ENCODE results near the gene PCA3. TPM values are rescaled to one million over a fixed set of nuclear protein-coding genes. Genes with fewer than 3 reads are reported as not detected.

The PCA3 gene
- total and polyA plus RNA-seq, 10 of the 15 experiments (the other 5 are each of a cell fraction or from before 2014, with no cell fraction given): 0.05 TPM; not detected in 9

DNA sequence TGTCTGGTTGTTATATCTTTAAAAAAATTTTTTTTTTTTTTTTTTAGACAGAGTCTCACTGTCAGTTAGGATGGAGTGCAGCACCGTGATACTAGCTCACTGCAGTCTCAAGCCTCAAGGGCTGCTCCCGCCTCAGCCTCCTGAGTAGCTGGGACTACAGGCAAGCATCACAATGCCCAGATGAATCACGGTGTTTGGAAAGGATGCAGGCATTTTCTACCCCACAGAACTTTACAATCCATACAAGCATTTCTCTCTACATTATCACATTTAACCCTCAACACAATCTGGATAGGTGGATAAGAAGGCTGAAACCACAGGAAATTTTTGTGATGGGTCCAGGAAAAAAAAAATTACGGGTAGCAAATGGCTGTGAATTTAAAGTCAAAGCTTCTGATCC, 5.8 kb upstream of the PCA3 start:
- FAIRE-seq (no peak), DNase-seq (ENCODE audit: low read depth, low spot score) (no peak), ATAC-seq (no peak)
- no peak for TF ChIP-seq SIX5 (IDR thresholded peaks at IDR 0.05; ENCODE audit: low read depth, low read length, severe bottlenecking)
- TF ChIP-seq, protein P1, sequence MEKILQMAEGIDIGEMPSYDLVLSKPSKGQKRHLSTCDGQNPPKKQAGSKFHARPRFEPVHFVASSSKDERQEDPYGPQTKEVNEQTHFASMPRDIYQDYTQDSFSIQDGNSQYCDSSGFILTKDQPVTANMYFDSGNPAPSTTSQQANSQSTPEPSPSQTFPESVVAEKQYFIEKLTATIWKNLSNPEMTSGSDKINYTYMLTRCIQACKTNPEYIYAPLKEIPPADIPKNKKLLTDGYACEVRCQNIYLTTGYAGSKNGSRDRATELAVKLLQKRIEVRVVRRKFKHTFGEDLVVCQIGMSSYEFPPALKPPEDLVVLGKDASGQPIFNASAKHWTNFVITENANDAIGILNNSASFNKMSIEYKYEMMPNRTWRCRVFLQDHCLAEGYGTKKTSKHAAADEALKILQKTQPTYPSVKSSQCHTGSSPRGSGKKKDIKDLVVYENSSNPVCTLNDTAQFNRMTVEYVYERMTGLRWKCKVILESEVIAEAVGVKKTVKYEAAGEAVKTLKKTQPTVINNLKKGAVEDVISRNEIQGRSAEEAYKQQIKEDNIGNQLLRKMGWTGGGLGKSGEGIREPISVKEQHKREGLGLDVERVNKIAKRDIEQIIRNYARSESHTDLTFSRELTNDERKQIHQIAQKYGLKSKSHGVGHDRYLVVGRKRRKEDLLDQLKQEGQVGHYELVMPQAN (conservative IDR thresholded peaks at IDR 0.05): no peak
- TF ChIP-seq KDM1A (IDR thresholded peaks at IDR 0.05; ENCODE audit: borderline replicate concordance): no peak
- no peak for TF ChIP-seq FOS (IDR thresholded peaks at IDR 0.05; ENCODE audit: borderline replicate concordance, extremely low read depth, insufficient read length)
- TF ChIP-seq HDGF (IDR thresholded peaks at IDR 0.05): no peak
- TF ChIP-seq, protein P2, sequence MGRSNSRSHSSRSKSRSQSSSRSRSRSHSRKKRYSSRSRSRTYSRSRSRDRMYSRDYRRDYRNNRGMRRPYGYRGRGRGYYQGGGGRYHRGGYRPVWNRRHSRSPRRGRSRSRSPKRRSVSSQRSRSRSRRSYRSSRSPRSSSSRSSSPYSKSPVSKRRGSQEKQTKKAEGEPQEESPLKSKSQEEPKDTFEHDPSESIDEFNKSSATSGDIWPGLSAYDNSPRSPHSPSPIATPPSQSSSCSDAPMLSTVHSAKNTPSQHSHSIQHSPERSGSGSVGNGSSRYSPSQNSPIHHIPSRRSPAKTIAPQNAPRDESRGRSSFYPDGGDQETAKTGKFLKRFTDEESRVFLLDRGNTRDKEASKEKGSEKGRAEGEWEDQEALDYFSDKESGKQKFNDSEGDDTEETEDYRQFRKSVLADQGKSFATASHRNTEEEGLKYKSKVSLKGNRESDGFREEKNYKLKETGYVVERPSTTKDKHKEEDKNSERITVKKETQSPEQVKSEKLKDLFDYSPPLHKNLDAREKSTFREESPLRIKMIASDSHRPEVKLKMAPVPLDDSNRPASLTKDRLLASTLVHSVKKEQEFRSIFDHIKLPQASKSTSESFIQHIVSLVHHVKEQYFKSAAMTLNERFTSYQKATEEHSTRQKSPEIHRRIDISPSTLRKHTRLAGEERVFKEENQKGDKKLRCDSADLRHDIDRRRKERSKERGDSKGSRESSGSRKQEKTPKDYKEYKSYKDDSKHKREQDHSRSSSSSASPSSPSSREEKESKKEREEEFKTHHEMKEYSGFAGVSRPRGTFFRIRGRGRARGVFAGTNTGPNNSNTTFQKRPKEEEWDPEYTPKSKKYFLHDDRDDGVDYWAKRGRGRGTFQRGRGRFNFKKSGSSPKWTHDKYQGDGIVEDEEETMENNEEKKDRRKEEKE (IDR thresholded peaks at IDR 0.05): no peak
- no peak for TF ChIP-seq MXI1 (IDR thresholded peaks at IDR 0.05; ENCODE audit: low read depth, low read length)
- no peak for TF ChIP-seq SRF (IDR thresholded peaks at IDR 0.05; ENCODE audit: low read depth in 2 of 2, low read length in 2 of 2)
- TF ChIP-seq TCF3 (IDR thresholded peaks at IDR 0.05; ENCODE audit: borderline replicate concordance, insufficient read depth, low read depth, low read length): no peak
- TF ChIP-seq RBBP5 (conservative IDR thresholded peaks at IDR 0.05): no peak
- TF ChIP-seq RAD51 (IDR thresholded peaks at IDR 0.05): no peak
- 31% methylated on average over 4 of the region's 4 CpGs for WGBS (ENCODE audit: insufficient coverage, insufficient replicate concordance, low lambda C conversion rate, missing lambda C conversion rate)
- ChIA-PET CTCF (interaction anchor here (1.4 kb wide), 1 partner anchor 229 kb away, joined by 3 read pairs; no protein-coding TSS in a partner anchor), RAD21 (ENCODE audit: unreplicated experiment) (no interaction called here), POLR2A (no interaction called here), SMC1A (ENCODE audit: uncharacterized antibody, unreplicated experiment) (interaction anchor here (1.1 kb wide), 1 partner anchor 53 kb away, joined by 3 read pairs; no protein-coding TSS in a partner anchor)
- in situ Hi-C loops (cut with MboI): no loop called here
- Histone ChIP-seq H3K9ac (ENCODE audit: control insufficient read depth, insufficient read depth, low read length) (no peak overlapping the region), H3K4me2 (ENCODE audit: control insufficient read depth, insufficient read depth) (no peak overlapping the region), H4K20me1 (ENCODE audit: control insufficient read depth, insufficient read depth) (no peaks in the 10 kb centered on the region), H3K9me3 (replicated peaks; ENCODE audit: control insufficient read depth, insufficient read depth, low read length) (no peaks in the 10 kb centered on the region), H3K27me3 (replicated peaks in 1 of 2; ENCODE audit: control insufficient read depth in 2 of 2, insufficient read depth in 2 of 2, low read length in 1 of 2) (no peaks in the 10 kb centered on the region), H3K27ac (ENCODE audit: control insufficient read depth, insufficient read depth) (no peak overlapping the region), H3K4me1 (ENCODE audit: control insufficient read depth, insufficient read depth, low read length) (peaks cover 3% of the 10 kb centered on the region; the same call in 1 of the 2 replicates), H2AFZ (ENCODE audit: control insufficient read depth, low read depth, low read length) (no peak overlapping the region), H3K36me3 (ENCODE audit: control insufficient read depth in 2 of 2, insufficient read depth in 2 of 2, low read length in 1 of 2) (no peaks in the 10 kb centered on the region), H3K79me2 (ENCODE audit: control insufficient read depth, insufficient read depth, low read length) (no peaks in the 10 kb centered on the region), H3K4me3 (no peak overlapping the region)
- intact Hi-C loops (cut with micrococcal nuclease; ENCODE audit: unreplicated experiment): loop anchor here (5.0 kb wide), 1 partner anchor 229 kb away; no protein-coding TSS in a partner anchor
- BruUV-seq (replicated peaks): no TSS peak

All from GM12878 (cell line).